ENCODE results near the gene DOK6.

The DOK6 gene

DNA sequence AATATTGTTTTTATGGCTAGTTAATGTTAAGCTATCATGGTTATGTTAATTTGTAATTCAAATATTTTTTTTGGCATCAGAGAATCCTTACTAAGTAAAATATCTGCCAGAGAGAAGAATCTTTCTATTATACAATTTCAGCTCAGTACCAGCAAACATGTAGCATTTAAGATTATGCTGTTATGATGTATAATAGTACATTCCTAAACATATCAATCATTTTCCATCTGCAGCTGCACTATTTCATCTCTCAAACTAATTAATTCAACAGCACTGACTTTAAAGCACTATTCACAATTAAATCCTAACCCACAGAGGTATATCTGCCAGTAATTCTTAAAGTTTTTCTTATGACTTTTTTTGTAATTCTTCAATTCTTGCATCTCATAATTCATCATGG lies 296.4 kb downstream of the DOK6 start:
- H3K4me1 Mint-ChIP-seq: no peaks in the 10 kb centered on the region
- no peaks in the 10 kb centered on the region for H3K9me3 Mint-ChIP-seq
- no peak overlapping the region for H3K27ac Mint-ChIP-seq
- H3K4me3 Mint-ChIP-seq: no peak overlapping the region
- no peaks in the 10 kb centered on the region for H3K36me3 Mint-ChIP-seq
- no peak for DNase-seq (ENCODE audit: low spot score in 2 of 2)
- ATAC-seq: no peak

GRCh38 chr18:69697689-69698088 lies 297.0 kb downstream of the DOK6 start:
- H3K4me3 Mint-ChIP-seq: no peak overlapping the region
- no peak overlapping the region for H3K27ac Mint-ChIP-seq
- DNase-seq (ENCODE audit: low spot score in 2 of 2) (no peak), ATAC-seq (no peak)
- H3K36me3 Mint-ChIP-seq: no peaks in the 10 kb centered on the region
- H3K4me1 Mint-ChIP-seq: no peaks in the 10 kb centered on the region
- H3K9me3 Mint-ChIP-seq: no peaks in the 10 kb centered on the region

- Mint-ChIP-seq H3K27ac (no peak overlapping the region), H3K9me3 (no peaks in the 10 kb centered on the region), H3K4me3 (no peak overlapping the region), H3K36me3 (no peaks in the 10 kb centered on the region), H3K4me1 (no peaks in the 10 kb centered on the region)
- DNase-seq (ENCODE audit: low spot score in 2 of 2) (no peak), ATAC-seq (no peak)
These were observed 300.6 kb downstream of the DOK6 start for GRCh38 chr18:69701305-69701704.

DNA sequence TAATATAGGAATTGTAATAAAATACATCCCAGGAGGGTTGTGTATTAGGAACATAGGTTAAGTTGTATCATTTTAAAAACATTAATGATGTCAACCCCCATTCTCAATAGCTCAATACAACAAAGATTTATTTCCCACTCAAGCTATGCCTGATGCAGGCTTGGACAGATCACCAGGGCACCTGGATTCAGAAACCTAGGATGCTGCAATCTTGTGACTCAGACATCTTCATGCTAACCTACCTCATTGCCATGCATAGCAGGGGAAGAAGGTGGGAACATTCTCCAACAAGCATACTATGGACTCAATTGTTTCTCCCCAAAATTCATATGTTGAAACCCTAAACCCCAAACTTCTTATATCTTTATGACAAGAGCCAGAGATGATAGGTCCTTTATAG lies 302.8 kb downstream of the DOK6 start:
- H3K4me1 Mint-ChIP-seq: no peaks in the 10 kb centered on the region
- DNase-seq (ENCODE audit: low spot score in 2 of 2) (no peak), ATAC-seq (no peak)
- H3K27ac Mint-ChIP-seq: no peak overlapping the region
- H3K36me3 Mint-ChIP-seq: no peaks in the 10 kb centered on the region
- H3K9me3 Mint-ChIP-seq: no peaks in the 10 kb centered on the region
- H3K4me3 Mint-ChIP-seq: no peak overlapping the region

DNA sequence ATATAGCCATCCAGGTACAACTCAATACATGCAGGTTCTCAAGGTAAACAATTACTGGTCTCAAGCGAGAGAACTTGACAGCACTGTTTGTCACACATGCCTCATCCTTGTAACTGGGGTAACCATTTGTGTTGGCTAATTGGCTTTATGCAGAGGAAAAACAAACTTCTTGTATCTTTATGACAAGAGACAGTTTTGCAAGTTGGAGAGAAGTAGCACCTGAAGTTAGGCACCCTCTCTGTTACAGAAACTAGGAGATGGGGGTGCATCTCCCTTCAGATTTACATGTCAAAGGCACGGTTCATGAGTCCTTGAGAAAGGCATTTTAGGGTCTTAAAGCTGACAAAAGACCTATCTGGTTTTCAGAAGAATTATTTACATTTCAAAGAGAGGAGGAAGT lies 305.3 kb downstream of the DOK6 start:
- no peaks in the 10 kb centered on the region for H3K36me3 Mint-ChIP-seq
- no peak for ATAC-seq
- no peak for DNase-seq (ENCODE audit: low spot score in 2 of 2)
- H3K27ac Mint-ChIP-seq: no peak overlapping the region
- no peaks in the 10 kb centered on the region for H3K9me3 Mint-ChIP-seq
- H3K4me1 Mint-ChIP-seq: no peaks in the 10 kb centered on the region
- no peak overlapping the region for H3K4me3 Mint-ChIP-seq

GRCh38 chr18:69708844-69709243 lies 308.2 kb downstream of the DOK6 start:
- DNase-seq (ENCODE audit: low spot score in 2 of 2) (no peak), ATAC-seq (no peak)
- no peak overlapping the region for H3K4me3 Mint-ChIP-seq
- H3K9me3 Mint-ChIP-seq: no peaks in the 10 kb centered on the region
- no peak overlapping the region for H3K27ac Mint-ChIP-seq
- no peaks in the 10 kb centered on the region for H3K4me1 Mint-ChIP-seq
- H3K36me3 Mint-ChIP-seq: no peaks in the 10 kb centered on the region

DNA sequence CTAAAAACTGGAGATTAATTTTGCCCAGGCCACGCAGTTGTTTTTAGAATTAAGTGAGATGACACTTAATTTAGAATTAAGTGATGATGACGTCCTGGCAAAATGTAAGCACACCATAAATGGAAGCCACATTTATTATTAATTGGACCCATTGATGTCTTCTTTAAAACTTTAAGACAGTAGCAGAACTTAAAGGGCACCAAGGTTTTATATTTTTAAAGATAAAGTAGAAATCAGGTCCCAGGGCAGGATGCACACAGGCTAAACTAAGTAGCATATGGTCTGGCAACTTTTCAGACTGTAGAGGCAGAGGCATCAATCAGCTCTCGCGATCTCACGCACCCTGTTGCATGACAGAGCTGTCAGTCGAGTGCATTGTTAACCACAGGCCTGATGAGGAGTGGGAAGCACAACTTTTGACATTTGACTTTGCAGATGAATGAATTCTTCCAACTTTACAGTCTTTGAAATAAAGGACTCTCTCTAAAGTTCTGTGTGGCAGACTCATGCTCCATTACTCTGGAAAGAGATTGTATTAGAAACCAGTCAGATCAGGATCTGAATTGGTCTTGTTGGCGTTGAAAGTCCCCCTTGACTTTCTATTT lies 314.6 kb downstream of the DOK6 start:
- peaks cover 7% of the 10 kb centered on the region for H3K9me3 Mint-ChIP-seq
- no peak overlapping the region for H3K27ac Mint-ChIP-seq
- no peaks in the 10 kb centered on the region for H3K4me1 Mint-ChIP-seq
- no peak overlapping the region for H3K4me3 Mint-ChIP-seq
- ATAC-seq: no peak
- DNase-seq (ENCODE audit: low spot score in 2 of 2): no peak
- H3K36me3 Mint-ChIP-seq: no peaks in the 10 kb centered on the region

- Mint-ChIP-seq H3K27ac (no peak overlapping the region), H3K4me3 (no peak overlapping the region), H3K36me3 (no peaks in the 10 kb centered on the region), H3K9me3 (peaks cover 7% of the 10 kb centered on the region), H3K4me1 (no peaks in the 10 kb centered on the region)
- DNase-seq (ENCODE audit: low spot score in 2 of 2) (no peak), ATAC-seq (no peak)
These were observed 316.9 kb downstream of the DOK6 start for GRCh38 chr18:69717586-69717985.

DNA sequence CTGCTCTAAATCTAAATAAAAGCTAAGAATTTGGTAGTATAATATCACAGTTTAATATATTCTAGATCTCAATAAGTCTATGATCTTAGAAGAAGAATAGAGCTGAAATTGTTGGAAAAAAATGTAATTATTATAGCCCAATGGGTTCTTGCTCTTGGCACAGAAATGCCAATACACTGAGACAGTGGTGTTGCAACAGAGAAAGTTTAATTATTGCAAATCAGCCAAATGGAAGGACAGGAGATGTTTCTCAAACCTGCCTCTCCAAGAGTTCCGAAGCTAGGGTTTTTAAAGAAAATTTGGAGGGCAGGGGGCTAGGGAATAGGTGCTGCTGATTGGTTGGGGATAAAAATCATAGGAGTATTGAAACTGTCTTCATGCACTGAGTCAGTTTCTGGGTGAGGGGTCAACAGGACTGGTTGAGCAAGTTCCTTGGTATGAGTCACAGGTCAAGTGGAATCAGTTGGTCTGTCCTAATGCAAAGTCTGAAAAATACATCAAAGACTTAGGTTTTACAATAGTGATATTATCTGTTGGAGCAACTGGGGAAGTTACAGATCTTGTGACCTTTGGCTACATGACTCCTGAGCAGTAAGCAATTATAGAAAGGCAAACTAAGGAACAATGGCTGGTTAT lies 318.3 kb downstream of the DOK6 start:
- ATAC-seq: no peak
- no peaks in the 10 kb centered on the region for H3K36me3 Mint-ChIP-seq

GRCh38 chr18:69720422-69720821 lies 319.7 kb downstream of the DOK6 start:
- DNase-seq (ENCODE audit: low spot score in 2 of 2): no peak
- H3K27ac Mint-ChIP-seq: no peak overlapping the region
- peaks cover 7% of the 10 kb centered on the region for H3K9me3 Mint-ChIP-seq
- no peak for ATAC-seq
- no peaks in the 10 kb centered on the region for H3K4me1 Mint-ChIP-seq
- no peak overlapping the region for H3K4me3 Mint-ChIP-seq
- H3K36me3 Mint-ChIP-seq: no peaks in the 10 kb centered on the region

More for the DNA sequence above, 318.3 kb downstream of the DOK6 start:
- H3K4me1 Mint-ChIP-seq: no peaks in the 10 kb centered on the region
- no peak for DNase-seq (ENCODE audit: low spot score in 2 of 2)
- H3K9me3 Mint-ChIP-seq: peaks cover 7% of the 10 kb centered on the region
- H3K27ac Mint-ChIP-seq: no peak overlapping the region
- H3K4me3 Mint-ChIP-seq: no peak overlapping the region

DNA sequence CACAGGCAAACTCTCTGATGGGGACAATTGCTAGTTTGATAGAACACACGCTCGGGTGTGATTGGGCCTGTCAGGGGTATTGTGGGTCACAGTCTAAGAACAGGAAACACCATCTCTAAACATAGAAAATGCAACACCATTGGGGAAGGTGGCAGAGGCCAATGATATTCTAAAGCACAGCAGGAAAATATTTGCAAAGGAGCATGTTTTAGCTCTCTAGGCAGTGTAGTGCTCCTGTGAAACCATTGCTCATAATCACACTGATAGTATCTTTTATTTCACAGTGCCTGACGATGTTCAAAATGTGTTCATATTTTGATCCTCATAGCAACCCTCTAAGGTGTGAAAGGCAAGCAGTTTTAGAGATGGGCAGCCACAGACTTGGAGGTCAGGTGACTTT lies 322.7 kb downstream of the DOK6 start:
- DNase-seq (ENCODE audit: low spot score in 2 of 2) (no peak), ATAC-seq (peak; percentile 64)
- Mint-ChIP-seq H3K9me3 (peaks cover 4% of the 10 kb centered on the region), H3K4me3 (no peak overlapping the region), H3K4me1 (peaks cover 5% of the 10 kb centered on the region), H3K36me3 (no peaks in the 10 kb centered on the region), H3K27ac (no peak overlapping the region)

GRCh38 chr18:69725009-69725408 lies 324.3 kb downstream of the DOK6 start:
- no peak for DNase-seq (ENCODE audit: low spot score in 2 of 2)
- Mint-ChIP-seq H3K4me3 (no peak overlapping the region), H3K4me1 (peaks cover 9% of the 10 kb centered on the region), H3K9me3 (no peaks in the 10 kb centered on the region), H3K27ac (no peak overlapping the region), H3K36me3 (no peaks in the 10 kb centered on the region)
- ATAC-seq: no peak

DNA sequence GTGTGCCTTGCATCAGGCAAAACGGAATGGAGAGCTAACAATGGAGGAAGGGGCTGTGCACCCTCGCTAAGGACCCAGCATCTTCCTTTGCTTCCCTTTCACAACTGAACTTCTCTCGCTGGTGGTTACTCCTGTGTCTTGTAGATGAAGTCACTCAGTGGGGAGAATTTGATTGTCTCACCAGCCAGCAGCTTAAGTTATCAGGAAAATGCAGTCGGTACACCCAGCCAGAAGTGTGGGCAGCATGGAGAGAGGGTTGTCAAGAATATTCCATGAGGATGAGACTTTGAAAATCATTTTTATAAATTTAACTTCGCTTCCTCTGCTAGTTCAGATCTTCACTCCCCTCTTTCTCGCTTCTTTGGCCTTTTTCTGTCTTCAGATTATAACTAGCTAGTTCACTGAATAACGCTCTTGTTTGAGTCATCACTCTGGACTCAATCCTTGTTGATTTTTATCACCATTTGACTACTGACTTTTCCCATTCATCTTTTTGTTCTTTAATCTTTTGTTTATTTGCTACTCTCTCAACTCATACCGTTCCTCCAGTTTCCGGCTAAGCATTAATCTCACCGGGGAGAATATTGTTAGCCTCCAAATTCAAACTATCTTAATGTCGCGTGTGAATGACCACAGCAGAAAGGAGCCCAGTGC lies 325.3 kb downstream of the DOK6 start:
- Mint-ChIP-seq H3K36me3 (no peaks in the 10 kb centered on the region), H3K27ac (no peak overlapping the region), H3K4me1 (peaks cover 9% of the 10 kb centered on the region), H3K4me3 (no peak overlapping the region), H3K9me3 (no peaks in the 10 kb centered on the region)
- DNase-seq (ENCODE audit: low spot score in 2 of 2) (no peak), ATAC-seq (no peak)

DNA sequence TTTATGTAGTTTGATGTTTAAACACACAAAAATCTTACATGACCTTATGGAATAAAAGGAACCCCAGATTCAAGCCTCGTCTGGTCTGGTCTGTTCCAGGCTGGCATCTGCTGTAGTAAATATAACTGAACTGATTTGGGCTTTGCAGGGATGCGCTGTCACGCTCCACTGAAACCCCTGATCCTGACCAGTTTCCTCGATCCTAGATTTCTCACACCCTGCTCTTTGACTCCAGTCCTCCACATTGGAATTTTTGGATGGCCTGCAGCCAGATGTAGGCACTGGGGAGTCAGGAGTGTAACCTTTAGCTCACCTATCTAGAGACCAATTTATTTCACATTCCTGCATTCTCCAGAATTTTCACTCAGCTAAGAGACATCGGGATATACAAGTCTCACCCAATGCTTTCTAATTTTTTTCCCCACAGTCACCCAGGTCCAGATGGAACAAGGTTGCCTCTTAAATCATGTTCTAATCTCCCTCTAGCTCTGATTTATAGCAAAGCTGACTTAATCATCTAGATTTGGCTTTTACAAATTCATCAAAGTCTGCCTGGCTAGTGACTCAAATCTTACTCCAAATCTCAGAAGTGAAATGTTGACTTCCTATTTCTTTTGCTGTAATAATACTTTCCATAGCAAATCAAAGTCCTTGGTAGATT lies 327.4 kb downstream of the DOK6 start:
- DNase-seq (ENCODE audit: low spot score in 2 of 2) (no peak), ATAC-seq (no peak)
- H3K4me3 Mint-ChIP-seq: no peak overlapping the region
- no peaks in the 10 kb centered on the region for H3K9me3 Mint-ChIP-seq
- H3K4me1 Mint-ChIP-seq: peaks cover 9% of the 10 kb centered on the region
- no peak overlapping the region for H3K27ac Mint-ChIP-seq
- no peaks in the 10 kb centered on the region for H3K36me3 Mint-ChIP-seq

DNA sequence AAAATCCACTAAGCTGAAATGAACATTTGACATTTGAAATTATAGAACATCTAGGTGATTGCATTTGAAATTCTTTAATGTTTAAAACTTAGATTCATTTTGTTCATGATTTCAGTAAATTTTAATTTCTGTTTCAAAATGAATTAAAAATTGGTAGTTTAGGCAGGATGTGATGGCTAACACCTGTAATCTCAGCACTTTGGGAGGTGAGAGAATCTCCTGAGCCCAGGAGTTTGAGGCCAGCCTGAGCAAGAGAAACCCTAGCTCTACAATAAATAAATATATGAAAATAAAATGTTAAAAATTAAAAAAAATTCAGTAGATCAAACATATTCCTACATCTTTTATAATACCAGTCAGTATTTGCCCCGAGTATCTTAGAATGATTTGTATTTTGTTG lies 330.0 kb downstream of the DOK6 start:
- H3K9me3 Mint-ChIP-seq: no peaks in the 10 kb centered on the region
- H3K36me3 Mint-ChIP-seq: no peaks in the 10 kb centered on the region
- ATAC-seq (no peak), DNase-seq (ENCODE audit: low spot score in 2 of 2) (no peak)
- H3K4me1 Mint-ChIP-seq: peaks cover 9% of the 10 kb centered on the region
- no peak overlapping the region for H3K27ac Mint-ChIP-seq
- no peak overlapping the region for H3K4me3 Mint-ChIP-seq

DNA sequence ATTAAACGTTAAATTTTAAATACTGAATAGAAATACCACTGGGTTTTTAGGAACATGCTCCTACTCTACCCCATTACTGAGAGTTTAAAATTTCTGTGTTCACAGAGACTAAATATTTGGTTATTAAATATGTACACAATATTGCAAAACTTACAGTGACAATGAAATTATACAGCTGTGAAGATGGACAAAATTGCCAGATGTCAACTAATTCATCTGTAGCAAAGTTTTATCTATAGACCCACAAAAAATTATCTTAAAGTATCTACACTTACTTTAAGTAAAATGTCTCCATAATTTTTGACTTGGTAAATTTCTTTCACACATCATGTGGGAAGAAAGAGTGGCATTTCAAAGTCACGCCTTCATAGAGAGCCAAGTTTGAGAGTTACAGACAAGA lies 333.8 kb downstream of the DOK6 start:
- Mint-ChIP-seq H3K36me3 (no peaks in the 10 kb centered on the region), H3K27ac (no peak overlapping the region), H3K4me3 (no peak overlapping the region), H3K9me3 (peaks cover 3% of the 10 kb centered on the region), H3K4me1 (no peaks in the 10 kb centered on the region)
- ATAC-seq (no peak), DNase-seq (ENCODE audit: low spot score in 2 of 2) (no peak)

All from stimulated activated effector memory CD8-positive, alpha-beta T cell treated with anti-CD3 and anti-CD28 coated beads, Interleukin-12 subunit alpha, Interleukin-12 subunit beta, amount 100 ng/mL, for 72 hours (primary cell).